Astrocyte of the cerebellum (primary cell): Measurements from ENCODE around the gene PCDHGA5.
A peak's percentile ranks its signal among the peaks of the same experiment; 100 is the strongest.
"Not testable (repeated sequence)": the region's sequence is repeated elsewhere in the genome, so short reads cannot be mapped to it uniquely, and the experiment has no call there.

Experiments
- DNase-seq: peaks from one replicate; pipeline ENCODE4 v3.0.0-alpha.2; 2011; ENCODE audit warnings: low read depth
- H3K4me3 ChIP-seq: 2 replicates; pipeline ENCODE4 v1.5.1; 2011; ENCODE audit warnings: mild to moderate bottlenecking, low read depth, low read length, moderate library complexity
- in situ Hi-C: cut with HindIII; loops from 2 replicates; pipeline ENCODE4 v1.10.0; 2017; ENCODE audit warnings: low sequenced_read_pairs
- TF ChIP-seq, protein P1 (sequence below): IDR thresholded peaks from 2 replicates; pipeline ENCODE4 v1.5.1; 2012; ENCODE audit warnings: low read length, low read depth, moderate library complexity, mild to moderate bottlenecking; ENCODE audit errors: missing control alignments

The PCDHGA5 gene

DNA sequence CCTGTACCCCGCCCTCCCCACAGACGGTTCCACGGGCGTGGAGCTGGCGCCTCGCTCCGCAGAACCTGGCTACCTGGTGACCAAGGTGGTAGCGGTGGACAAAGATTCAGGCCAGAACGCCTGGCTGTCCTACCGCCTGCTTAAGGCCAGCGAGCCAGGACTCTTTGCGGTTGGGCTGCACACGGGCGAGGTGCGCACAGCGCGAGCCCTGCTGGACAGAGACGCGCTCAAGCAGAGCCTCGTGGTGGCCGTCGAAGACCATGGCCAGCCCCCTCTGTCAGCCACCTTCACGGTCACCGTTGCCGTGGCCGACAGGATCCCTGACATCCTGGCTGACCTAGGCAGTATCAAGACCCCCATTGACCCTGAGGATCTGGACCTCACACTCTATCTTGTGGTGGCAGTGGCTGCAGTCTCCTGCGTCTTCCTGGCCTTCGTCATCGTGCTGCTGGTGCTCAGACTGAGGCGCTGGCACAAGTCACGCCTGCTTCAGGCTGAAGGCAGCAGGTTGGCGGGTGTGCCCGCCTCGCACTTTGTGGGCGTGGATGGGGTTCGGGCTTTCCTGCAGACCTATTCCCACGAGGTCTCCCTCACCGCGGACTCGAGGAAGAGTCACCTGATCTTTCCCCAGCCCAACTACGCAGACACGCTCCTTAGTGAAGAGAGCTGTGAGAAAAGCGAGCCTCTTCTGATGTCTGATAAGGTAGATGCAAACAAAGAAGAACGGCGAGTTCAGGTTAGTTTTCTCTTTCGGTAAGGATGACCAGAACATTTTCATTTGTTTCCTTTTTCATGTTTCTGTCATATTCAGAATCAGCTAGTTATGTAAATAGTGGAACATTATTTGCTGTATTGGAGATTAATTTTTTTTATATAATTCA, 2.3 kb downstream of the PCDHGA5 start:
- no peak overlapping the region for H3K4me3 ChIP-seq
- in situ Hi-C loops = no loop called here
- TF ChIP-seq, protein P1, sequence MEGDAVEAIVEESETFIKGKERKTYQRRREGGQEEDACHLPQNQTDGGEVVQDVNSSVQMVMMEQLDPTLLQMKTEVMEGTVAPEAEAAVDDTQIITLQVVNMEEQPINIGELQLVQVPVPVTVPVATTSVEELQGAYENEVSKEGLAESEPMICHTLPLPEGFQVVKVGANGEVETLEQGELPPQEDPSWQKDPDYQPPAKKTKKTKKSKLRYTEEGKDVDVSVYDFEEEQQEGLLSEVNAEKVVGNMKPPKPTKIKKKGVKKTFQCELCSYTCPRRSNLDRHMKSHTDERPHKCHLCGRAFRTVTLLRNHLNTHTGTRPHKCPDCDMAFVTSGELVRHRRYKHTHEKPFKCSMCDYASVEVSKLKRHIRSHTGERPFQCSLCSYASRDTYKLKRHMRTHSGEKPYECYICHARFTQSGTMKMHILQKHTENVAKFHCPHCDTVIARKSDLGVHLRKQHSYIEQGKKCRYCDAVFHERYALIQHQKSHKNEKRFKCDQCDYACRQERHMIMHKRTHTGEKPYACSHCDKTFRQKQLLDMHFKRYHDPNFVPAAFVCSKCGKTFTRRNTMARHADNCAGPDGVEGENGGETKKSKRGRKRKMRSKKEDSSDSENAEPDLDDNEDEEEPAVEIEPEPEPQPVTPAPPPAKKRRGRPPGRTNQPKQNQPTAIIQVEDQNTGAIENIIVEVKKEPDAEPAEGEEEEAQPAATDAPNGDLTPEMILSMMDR = no peak
- DNase-seq = no peak

DNA sequence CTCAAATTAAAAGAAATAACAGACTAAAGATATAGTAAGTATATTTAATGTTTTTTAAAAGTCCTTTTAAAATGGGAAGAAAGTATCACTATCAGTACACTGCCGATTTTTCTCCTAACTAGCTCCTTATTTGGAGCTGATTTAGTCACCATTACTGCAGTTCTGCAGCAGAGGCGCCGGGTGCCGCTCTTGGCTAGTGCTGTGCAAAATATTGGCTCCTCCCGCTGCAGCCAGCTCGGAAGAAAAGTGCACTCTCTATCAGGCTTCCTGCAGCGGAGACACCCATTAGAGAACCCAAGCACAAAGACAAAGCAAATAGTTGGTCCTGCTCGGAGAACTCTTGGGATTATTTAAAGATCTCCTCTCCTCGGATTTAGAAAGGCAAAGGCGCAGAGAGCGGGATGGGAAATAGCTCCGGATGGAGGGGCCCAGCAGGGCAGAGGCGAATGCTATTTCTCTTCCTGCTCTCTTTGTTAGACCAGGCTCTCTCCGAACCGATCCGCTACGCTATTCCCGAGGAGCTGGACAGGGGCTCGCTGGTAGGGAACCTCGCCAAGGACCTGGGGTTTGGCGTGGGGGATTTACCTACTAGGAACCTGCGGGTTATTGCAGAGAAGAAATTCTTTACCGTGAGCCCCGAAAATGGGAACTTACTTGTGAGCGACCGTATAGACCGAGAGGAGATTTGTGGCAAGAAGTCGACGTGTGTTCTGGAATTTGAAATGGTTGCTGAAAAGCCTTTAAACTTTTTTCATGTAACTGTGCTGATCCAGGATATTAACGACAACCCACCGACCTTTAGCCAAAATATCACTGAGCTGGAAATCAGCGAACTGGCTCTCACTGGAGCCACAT, 6.3 kb downstream of the PCDHGA5 start, which contains the start of gene PCDHGB3:
PCDHGB3 (plus strand) TSS at position 249 of the 855 bp plus-strand sequence; CDS start at position 402, 153 bp downstream.
- TF ChIP-seq, protein P1 = peak; percentile 36
- in situ Hi-C loops = no loop called here
- no peak for DNase-seq
- H3K4me3 ChIP-seq = peak within 1 kb of the TSS; percentile 23

DNA sequence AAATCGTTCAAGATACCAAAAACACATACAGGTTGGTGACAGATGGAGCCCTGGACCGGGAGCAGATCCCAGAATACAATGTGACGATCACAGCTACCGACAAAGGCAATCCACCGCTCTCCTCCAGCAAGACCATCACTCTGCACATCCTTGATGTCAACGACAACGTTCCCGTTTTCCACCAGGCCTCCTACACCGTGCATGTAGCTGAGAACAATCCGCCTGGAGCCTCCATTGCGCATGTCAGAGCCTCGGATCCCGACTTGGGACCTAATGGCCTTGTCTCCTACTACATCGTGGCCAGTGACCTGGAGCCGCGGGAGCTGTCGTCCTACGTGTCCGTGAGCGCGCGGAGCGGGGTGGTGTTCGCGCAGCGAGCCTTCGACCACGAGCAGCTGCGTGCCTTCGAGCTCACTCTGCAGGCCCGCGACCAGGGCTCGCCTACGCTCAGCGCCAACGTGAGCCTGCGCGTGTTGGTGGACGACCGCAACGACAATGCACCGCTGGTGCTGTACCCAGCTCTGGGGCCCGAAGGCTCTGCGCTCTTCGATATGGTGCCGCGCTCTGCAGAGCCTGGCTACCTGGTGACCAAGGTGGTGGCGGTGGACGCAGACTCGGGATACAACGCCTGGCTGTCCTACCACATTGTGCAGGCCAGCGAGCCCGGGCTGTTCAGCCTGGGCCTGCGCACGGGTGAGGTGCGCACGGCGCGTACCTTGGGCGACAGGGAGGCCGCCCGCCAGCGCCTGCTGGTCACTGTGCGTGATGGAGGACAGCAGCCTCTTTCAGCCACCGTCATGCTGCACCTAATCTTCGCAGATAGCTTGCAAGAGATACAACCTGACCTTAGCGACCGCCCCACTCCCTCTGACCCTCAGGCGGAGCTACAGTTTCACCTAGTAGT, 7.9 kb downstream of the PCDHGA5 start:
- in situ Hi-C loops = no loop called here
- no peak for DNase-seq
- TF ChIP-seq, protein P1 = no peak
- no peak overlapping the region for H3K4me3 ChIP-seq

DNA sequence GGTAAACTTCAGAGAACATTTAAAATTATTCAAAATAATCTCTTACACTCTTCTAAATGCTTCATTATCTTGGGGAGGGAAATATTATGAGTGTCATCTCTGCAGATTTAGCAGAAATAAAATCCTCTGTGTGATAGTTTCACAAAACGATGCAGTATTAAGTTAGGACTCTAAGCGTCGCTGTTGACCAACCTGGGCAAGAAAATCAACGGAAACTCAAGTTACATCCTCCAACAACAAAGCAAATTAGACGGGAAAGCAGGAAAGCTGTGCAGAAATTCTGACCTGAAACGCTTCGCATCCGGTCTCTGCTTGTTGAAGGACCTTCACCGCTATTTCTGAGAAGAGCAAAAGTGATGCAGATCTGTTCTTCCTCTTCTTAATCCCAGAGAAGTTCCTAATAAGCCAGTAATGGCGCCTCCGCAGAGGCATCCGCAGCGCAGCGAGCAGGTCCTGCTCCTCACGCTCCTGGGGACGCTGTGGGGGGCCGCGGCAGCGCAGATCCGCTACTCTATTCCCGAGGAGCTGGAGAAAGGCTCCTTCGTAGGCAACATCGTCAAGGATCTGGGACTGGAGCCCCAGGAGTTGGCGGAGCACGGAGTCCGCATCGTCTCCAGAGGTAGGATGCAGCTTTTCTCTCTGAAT, 9.8 kb downstream of the PCDHGA5 start, which contains the start of gene PCDHGA6:
PCDHGA6 (plus strand) TSS at position 219 of the 645 bp plus-strand sequence; CDS start at position 412, 193 bp downstream.
- TF ChIP-seq, protein P1 = peak; percentile 46
- no peak for DNase-seq
- in situ Hi-C loops = no loop called here
- peak within 1 kb of the TSS; percentile 33 for H3K4me3 ChIP-seq

DNA sequence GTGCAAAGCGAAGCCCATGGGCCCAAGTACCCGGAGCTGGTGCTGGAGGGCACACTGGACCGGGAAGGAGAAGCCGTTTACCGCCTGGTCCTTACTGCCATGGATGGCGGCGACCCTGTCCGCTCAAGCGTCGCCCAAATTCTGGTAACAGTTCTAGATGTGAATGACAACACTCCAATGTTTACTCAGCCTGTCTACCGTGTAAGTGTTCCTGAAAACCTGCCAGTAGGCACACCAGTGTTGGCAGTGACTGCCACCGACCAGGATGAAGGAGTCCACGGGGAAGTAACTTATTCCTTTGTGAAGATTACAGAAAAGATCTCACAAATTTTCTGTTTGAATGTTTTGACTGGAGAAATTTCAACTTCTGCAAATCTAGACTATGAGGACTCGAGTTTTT, 10.7 kb downstream of the PCDHGA5 start:
- in situ Hi-C loops = no loop called here
- DNase-seq = no peak
- TF ChIP-seq, protein P1 = no peak
- no peak overlapping the region for H3K4me3 ChIP-seq

DNA sequence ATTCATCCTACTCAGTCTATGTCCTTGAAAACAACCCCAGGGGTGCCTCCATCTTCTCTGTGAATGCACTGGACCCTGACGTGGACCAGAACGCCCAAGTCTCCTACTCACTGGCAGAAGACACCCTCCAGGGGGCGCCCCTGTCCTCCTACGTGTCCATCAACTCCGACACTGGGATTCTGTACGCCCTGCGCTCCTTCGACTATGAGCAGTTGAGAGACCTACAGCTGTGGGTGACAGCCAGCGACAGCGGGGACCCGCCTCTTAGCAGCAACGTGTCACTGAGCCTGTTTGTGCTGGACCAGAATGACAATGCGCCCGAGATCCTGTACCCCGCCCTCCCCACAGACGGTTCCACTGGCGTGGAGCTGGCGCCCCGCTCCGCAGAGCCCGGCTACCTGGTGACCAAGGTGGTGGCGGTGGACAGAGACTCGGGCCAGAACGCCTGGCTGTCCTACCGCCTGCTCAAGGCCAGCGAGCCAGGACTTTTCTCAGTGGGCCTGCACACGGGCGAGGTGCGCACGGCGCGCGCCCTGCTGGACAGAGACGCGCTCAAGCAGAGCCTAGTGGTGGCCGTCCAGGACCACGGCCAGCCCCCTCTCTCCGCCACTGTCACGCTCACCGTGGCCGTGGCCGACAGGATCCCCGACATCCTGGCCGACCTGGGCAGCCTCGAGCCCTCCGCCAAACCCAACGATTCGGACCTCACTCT, 11.6 kb downstream of the PCDHGA5 start:
- in situ Hi-C loops = not testable (repeated sequence)

More for the DNA sequence above, 11.6 kb downstream of the PCDHGA5 start:
- H3K4me3 ChIP-seq, DNase-seq: not testable (repeated sequence)
